Neural progenitor cell (in vitro differentiated cells): Measurements from ENCODE around the gene TSHZ2.

ENCODE experiments used
- EZH2 ChIP-seq: fragments of 200-600 bp; sonication (generic); IDR thresholded peaks from 2 replicates; pipeline ENCODE4 v1.6.1; 2017; ENCODE audit warnings: antibody characterized with exemption, mild to moderate bottlenecking, moderate library complexity
- TF ChIP-seq, protein P1 (sequence below): fragments of 200-600 bp; sonication (generic); IDR thresholded peaks from 2 replicates; pipeline ENCODE4 v1.5.1; 2017; ENCODE audit warnings: antibody characterized with exemption, mild to moderate bottlenecking

DNA sequence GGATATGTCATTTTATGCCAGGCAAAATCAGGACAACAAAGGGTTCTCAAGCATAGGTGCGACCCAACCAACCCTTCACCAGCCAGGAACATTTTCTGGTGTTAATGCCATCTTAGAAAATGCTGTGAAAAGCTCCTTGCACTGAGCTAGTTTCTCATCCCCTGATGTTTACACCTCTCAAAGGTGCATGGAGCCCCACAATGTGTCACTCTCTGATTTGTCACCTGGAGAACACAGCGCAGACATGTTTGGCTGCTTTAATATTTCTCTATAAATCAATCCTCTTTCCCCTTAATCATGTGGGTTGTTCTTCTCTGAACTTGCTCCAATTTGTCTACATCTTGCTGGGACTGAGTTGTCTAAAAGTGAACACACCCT, 244.3 kb downstream of the TSHZ2 start:
- TF ChIP-seq, protein P1, sequence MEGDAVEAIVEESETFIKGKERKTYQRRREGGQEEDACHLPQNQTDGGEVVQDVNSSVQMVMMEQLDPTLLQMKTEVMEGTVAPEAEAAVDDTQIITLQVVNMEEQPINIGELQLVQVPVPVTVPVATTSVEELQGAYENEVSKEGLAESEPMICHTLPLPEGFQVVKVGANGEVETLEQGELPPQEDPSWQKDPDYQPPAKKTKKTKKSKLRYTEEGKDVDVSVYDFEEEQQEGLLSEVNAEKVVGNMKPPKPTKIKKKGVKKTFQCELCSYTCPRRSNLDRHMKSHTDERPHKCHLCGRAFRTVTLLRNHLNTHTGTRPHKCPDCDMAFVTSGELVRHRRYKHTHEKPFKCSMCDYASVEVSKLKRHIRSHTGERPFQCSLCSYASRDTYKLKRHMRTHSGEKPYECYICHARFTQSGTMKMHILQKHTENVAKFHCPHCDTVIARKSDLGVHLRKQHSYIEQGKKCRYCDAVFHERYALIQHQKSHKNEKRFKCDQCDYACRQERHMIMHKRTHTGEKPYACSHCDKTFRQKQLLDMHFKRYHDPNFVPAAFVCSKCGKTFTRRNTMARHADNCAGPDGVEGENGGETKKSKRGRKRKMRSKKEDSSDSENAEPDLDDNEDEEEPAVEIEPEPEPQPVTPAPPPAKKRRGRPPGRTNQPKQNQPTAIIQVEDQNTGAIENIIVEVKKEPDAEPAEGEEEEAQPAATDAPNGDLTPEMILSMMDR = no peak
- no peak for TF ChIP-seq EZH2
